Body of pancreas (tissue), 4 donors: Measurements from ENCODE around the gene SLC25A25. TPM values are rescaled to one million over a fixed set of nuclear protein-coding genes. Genes with fewer than 3 reads are reported as not detected.
A peak's percentile ranks its signal among the peaks of the same experiment; 100 is the strongest.
"Not testable (repeated sequence)": the region's sequence is repeated elsewhere in the genome, so short reads cannot be mapped to it uniquely, and the experiment has no call there.

Experiments used
- ATAC-seq: fragments of 150-250 bp; one replicate; pipeline ENCODE4 v1.9.1; 2016
- DNase-seq, 4 donors: peaks; one replicate each; pipeline ENCODE4 v3.0.0-alpha.2; 2019
- H3K27ac ChIP-seq, 4 donors: fragments of 200-600 bp; sonication (generic); 1 replicate in 3 of 4; 2 replicates in 1 of 4; pipeline versions ENCODE4 v1.5.1 to v1.6.1; 2016 to 2019; ENCODE audit warnings: mild to moderate bottlenecking in 1 of 4, mixed read lengths in 1 of 4, moderate library complexity in 1 of 4
- H3K27me3 ChIP-seq, 2 donors: fragments of 200-600 bp; sonication (generic); one replicate each; pipeline ENCODE4 v1.6.0; 2016; ENCODE audit warnings: mild to moderate bottlenecking in 1 of 2
- H3K36me3 ChIP-seq, 2 donors: fragments of 200-600 bp; sonication (generic); replicated peaks in 1 of 2; 2 replicates each; pipeline ENCODE4 v1.5.1; 2016; ENCODE audit warnings: low read depth in 2 of 2; ENCODE audit not compliant: insufficient read depth in 1 of 2
- H3K4me1 ChIP-seq: fragments of 200-600 bp; sonication (generic); one replicate; pipeline ENCODE4 v1.6.0; 2016
- H3K4me3 ChIP-seq, 2 donors: fragments of 200-600 bp; sonication (generic); 1 replicate in 1 of 2; 2 replicates in 1 of 2; pipeline ENCODE4 v1.5.1; 2016 to 2019
- H3K9me3 ChIP-seq, 3 donors: fragments of 200-600 bp; sonication (generic); 1 replicate in 2 of 3; 2 replicates in 1 of 3; pipeline ENCODE4 v1.5.1; 2016
- CTCF ChIP-seq, 7 experiments: fragments of 450-650 bp in 4 of 7; fragments of 200-600 bp in 3 of 7; sonication (generic) in 3 of 7; IDR thresholded peaks; one replicate each; pipeline ENCODE4 v1.5.1; 2016 to 2019; ENCODE audit warnings: antibody characterized with exemption in 7 of 7
- POLR2A ChIP-seq, 3 donors: fragments of 450-650 bp; IDR thresholded peaks; one replicate each; pipeline ENCODE4 v1.6.1; 2016; ENCODE audit warnings: antibody characterized with exemption in 3 of 3, mild to moderate bottlenecking in 2 of 3
- WGBS, 2 donors: methylation state at CpG; one replicate each; pipeline ENCODE4 v1.1.5; 2017; 5-methylcytosine and 5-hydroxymethylcytosine counted together
- intact Hi-C: fragments of 100-400 bp; cut with DNase I; formaldehyde crosslinking; loops from one replicate; pipeline ENCODE4 v1.15.1; 2023
- total RNA-seq, 2 donors: library from RNA; depleted of rRNA; stranded (reverse); fragments of >200 nt; gene quantifications; one replicate each; pipeline ENCODE4 v1.1.0, GENCODE V29; 2016

SLC25A25 gene
- total RNA-seq, 2 donors from 2014 or later, result 31.4 to 36.6 TPM

GRCh38 chr9:128043467-128043868 is 24.6 kb upstream of the SLC25A25 start:
- DNase-seq, result no peak
- intact Hi-C loops, result no loop called here
- Histone ChIP-seq H3K27ac (peak overlapping the region in 2 of 4 donors; percentile 9 to 38), H3K9me3 (no peaks in the 10 kb centered on the region), H3K4me3 (no peak overlapping the region), H3K36me3 (no peaks in the 10 kb centered on the region), H3K4me1 (peaks cover 6% of the 10 kb centered on the region), H3K27me3 (no peaks in the 10 kb centered on the region)
- TF ChIP-seq CTCF (IDR thresholded peaks at IDR 0.05) (no peak), POLR2A (IDR thresholded peaks at IDR 0.05) (no peak)
- WGBS, 2 donors, result 33 to 49% methylated on average over 6 of the region's 7 CpGs
- ATAC-seq, result peak; percentile 59

- WGBS, 2 donors, result 80 to 88% methylated on average over 4 to 6 of the region's 6 CpGs
- H3K4me3 ChIP-seq, H3K4me1 ChIP-seq, H3K27me3 ChIP-seq, DNase-seq, H3K27ac ChIP-seq, H3K36me3 ChIP-seq, intact Hi-C loops, H3K9me3 ChIP-seq, ATAC-seq: not testable (repeated sequence)
Observed at GRCh38 chr9:128045409-128045808, 22.6 kb upstream of the SLC25A25 start.

GRCh38 chr9:128045831-128046230 is 22.2 kb upstream of the SLC25A25 start:
- no peak overlapping the region for H3K27ac ChIP-seq
- no peaks in the 10 kb centered on the region for H3K27me3 ChIP-seq
- H3K9me3 ChIP-seq, result no peaks in the 10 kb centered on the region
- 63 to 100% methylated on average over 1 of the region's 1 CpG for WGBS, 2 donors
- no peaks in the 10 kb centered on the region for H3K36me3 ChIP-seq
- H3K4me1 ChIP-seq, result peaks cover 6% of the 10 kb centered on the region
- DNase-seq (no peak), ATAC-seq (no peak)
- intact Hi-C loops, result no loop called here
- H3K4me3 ChIP-seq, result no peak overlapping the region
- TF ChIP-seq POLR2A (IDR thresholded peaks at IDR 0.05), result no peak
- TF ChIP-seq CTCF (IDR thresholded peaks at IDR 0.05), result no peak

- intact Hi-C loops, result no loop called here
- peaks cover 13% of the 10 kb centered on the region for H3K4me1 ChIP-seq
- TF ChIP-seq CTCF (IDR thresholded peaks at IDR 0.05) (no peak), POLR2A (IDR thresholded peaks at IDR 0.05) (no peak)
- H3K9me3 ChIP-seq, result no peaks in the 10 kb centered on the region
- no peaks in the 10 kb centered on the region for H3K36me3 ChIP-seq
- DNase-seq, result no peak
- no peak for ATAC-seq
- no peak overlapping the region for H3K27ac ChIP-seq
- no peaks in the 10 kb centered on the region for H3K27me3 ChIP-seq
- 73 to 77% methylated on average over 6 of the region's 6 CpGs for WGBS, 2 donors
- no peak overlapping the region for H3K4me3 ChIP-seq
Observed at GRCh38 chr9:128047231-128047630, 20.8 kb upstream of the SLC25A25 start.

- Histone ChIP-seq H3K36me3 (no peaks in the 10 kb centered on the region), H3K9me3 (no peaks in the 10 kb centered on the region), H3K27ac (no peak overlapping the region), H3K4me1 (peaks cover 12% of the 10 kb centered on the region), H3K4me3 (no peak overlapping the region), H3K27me3 (no peaks in the 10 kb centered on the region)
- no peak for DNase-seq
- ATAC-seq, result no peak
- TF ChIP-seq CTCF (IDR thresholded peaks at IDR 0.05) (no peak), POLR2A (IDR thresholded peaks at IDR 0.05) (no peak)
- intact Hi-C loops, result no loop called here
Observed at GRCh38 chr9:128048663-128049062, 19.4 kb upstream of the SLC25A25 start.
